H1 (cell line): ENCODE measurements around the gene ATPAF1.

ENCODE experiments used
- FOSL1 ChIP-seq: IDR thresholded peaks from 2 replicates; pipeline ENCODE4 v1.6.1; 2011; ENCODE audit warnings: mild to moderate bottlenecking, low read depth, low read length, moderate library complexity; ENCODE audit not compliant: insufficient read depth
- JUND ChIP-seq: IDR thresholded peaks from 2 replicates; pipeline ENCODE4 v1.6.1; 2011; ENCODE audit warnings: mild to moderate bottlenecking, improper control_type of control experiment, low read length
- KDM1A ChIP-seq: fragments of 200-600, 300-600 bp; sonication (generic); IDR thresholded peaks from 2 replicates; pipeline ENCODE4 v1.7.1; 2016; ENCODE audit warnings: mild to moderate bottlenecking, low read length, borderline replicate concordance
- KDM5A ChIP-seq: fragments of 200-600 bp; IDR thresholded peaks from 2 replicates; pipeline ENCODE4 v1.7.1; 2012; ENCODE audit warnings: mild to moderate bottlenecking, low read length, inconsistent platforms, mixed read lengths
- POLR2A ChIP-seq, 2 experiments: IDR thresholded peaks; 1 replicate in 1 of 2; 2 replicates in 1 of 2; pipeline ENCODE4 v1.6.1; 2011; ENCODE audit warnings: low read depth in 2 of 2, low read length in 2 of 2, mild to moderate bottlenecking in 2 of 2; ENCODE audit errors: control extremely low read depth in 1 of 2
- POLR2AphosphoS5 ChIP-seq: IDR thresholded peaks from 2 replicates; pipeline ENCODE4 v1.6.1; 2011; ENCODE audit warnings: low read depth, low read length
- YY1 ChIP-seq: IDR thresholded peaks from 2 replicates; pipeline ENCODE4 v1.6.1; 2011; ENCODE audit warnings: low read depth, mild to moderate bottlenecking, low read length
- TF ChIP-seq, protein P1 (sequence below): IDR thresholded peaks from 2 replicates; pipeline ENCODE4 v1.6.1; 2012; ENCODE audit warnings: low read length, inconsistent platforms

DNA sequence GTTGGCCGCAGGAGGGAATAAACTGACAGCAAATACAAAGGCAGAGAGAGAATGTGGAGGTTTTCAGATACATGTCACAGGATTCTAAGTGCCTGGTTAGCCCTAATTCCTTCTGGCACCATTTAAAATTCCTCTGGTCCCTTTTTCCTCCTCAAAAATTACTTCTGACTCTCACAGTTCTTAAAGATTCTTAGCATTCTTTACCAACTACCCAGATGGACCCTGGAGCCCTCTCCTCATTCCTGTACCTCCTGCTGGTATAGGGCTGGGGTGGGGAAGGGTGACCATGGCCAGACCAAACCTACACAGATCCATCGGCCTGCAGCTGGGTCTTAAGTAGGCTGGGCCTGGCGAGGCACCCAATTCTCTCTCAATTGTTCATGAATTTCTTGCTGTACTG, 71.3 kb downstream of the ATPAF1 start:
- TF ChIP-seq YY1 (no peak), FOSL1 (no peak), KDM5A (no peak), JUND (no peak), POLR2A (IDR thresholded peaks at IDR 0.05; ENCODE audit: control extremely low read depth in 1 of 2, low read depth in 2 of 2, low read length in 2 of 2) (no peak), POLR2AphosphoS5 (no peak), KDM1A (no peak)
- TF ChIP-seq, protein P1, sequence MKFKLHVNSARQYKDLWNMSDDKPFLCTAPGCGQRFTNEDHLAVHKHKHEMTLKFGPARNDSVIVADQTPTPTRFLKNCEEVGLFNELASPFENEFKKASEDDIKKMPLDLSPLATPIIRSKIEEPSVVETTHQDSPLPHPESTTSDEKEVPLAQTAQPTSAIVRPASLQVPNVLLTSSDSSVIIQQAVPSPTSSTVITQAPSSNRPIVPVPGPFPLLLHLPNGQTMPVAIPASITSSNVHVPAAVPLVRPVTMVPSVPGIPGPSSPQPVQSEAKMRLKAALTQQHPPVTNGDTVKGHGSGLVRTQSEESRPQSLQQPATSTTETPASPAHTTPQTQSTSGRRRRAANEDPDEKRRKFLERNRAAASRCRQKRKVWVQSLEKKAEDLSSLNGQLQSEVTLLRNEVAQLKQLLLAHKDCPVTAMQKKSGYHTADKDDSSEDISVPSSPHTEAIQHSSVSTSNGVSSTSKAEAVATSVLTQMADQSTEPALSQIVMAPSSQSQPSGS: no peak
